Endodermal cell (in vitro differentiated cells): ENCODE data around the gene PGGT1B. TPM values are rescaled to one million over a fixed set of nuclear protein-coding genes. Genes with fewer than 3 reads are reported as not detected.

Source experiments
- DNase-seq: peaks from one replicate; pipeline ENCODE4 v3.0.0-alpha.2; 2017
- H3K27ac ChIP-seq: 2 replicates; pipeline ENCODE4 v1.5.1; 2013; ENCODE audit warnings: mild to moderate bottlenecking, low read depth, low read length, moderate library complexity
- H3K27me3 ChIP-seq: 2 replicates; pipeline ENCODE4 v1.6.1; 2013; ENCODE audit warnings: mild to moderate bottlenecking, low read length, moderate library complexity; ENCODE audit not compliant: insufficient read depth, control insufficient read depth, poor library complexity, severe bottlenecking
- H3K36me3 ChIP-seq: 2 replicates; pipeline ENCODE4 v1.7.0; 2013; ENCODE audit warnings: mild to moderate bottlenecking, low read length, moderate library complexity; ENCODE audit not compliant: control insufficient read depth, insufficient read depth
- H3K4me1 ChIP-seq: one replicate; pipeline ENCODE4 v1.7.0; 2013; ENCODE audit warnings: low read length; ENCODE audit not compliant: control insufficient read depth, insufficient read depth
- H3K4me3 ChIP-seq: 2 replicates; pipeline ENCODE4 v1.5.1; 2013; ENCODE audit warnings: mild to moderate bottlenecking, low read length, moderate library complexity
- H3K9ac ChIP-seq: 2 replicates; pipeline ENCODE4 v1.6.1; 2013; ENCODE audit warnings: mild to moderate bottlenecking, low read length, moderate library complexity; ENCODE audit not compliant: poor library complexity, severe bottlenecking; ENCODE audit errors: extremely low read depth
- H3K9me3 ChIP-seq: 2 replicates; pipeline ENCODE4 v1.6.1; 2013; ENCODE audit warnings: mild to moderate bottlenecking, low read length, moderate library complexity; ENCODE audit not compliant: control insufficient read depth
- H3K27ac Mint-ChIP-seq: 2 replicates; pipeline ENCODE4 v1.8.0; 2020; ENCODE audit warnings: mixed read lengths
- H3K27me3 Mint-ChIP-seq: 2 replicates; pipeline ENCODE4 v1.8.0; 2021; ENCODE audit warnings: mild to moderate bottlenecking, mixed read lengths; ENCODE audit not compliant: insufficient read depth
- H3K36me3 Mint-ChIP-seq: 2 replicates; pipeline ENCODE4 v1.8.0; 2020; ENCODE audit warnings: low read depth, mixed read lengths
- H3K4me1 Mint-ChIP-seq: 2 replicates; pipeline ENCODE4 v1.8.0; 2020; ENCODE audit warnings: mixed read lengths
- H3K4me3 Mint-ChIP-seq: 2 replicates; pipeline ENCODE4 v1.8.0; 2020; ENCODE audit warnings: mild to moderate bottlenecking, moderate library complexity, mixed read lengths
- H3K9me3 Mint-ChIP-seq: 2 replicates; pipeline ENCODE4 v1.8.0; 2020; ENCODE audit warnings: mild to moderate bottlenecking, mixed read lengths
- CTCF ChIP-seq: fragments of 200-600 bp; sonication (generic); conservative IDR thresholded peaks from 2 replicates; pipeline ENCODE4 v1.5.0; 2021; ENCODE audit warnings: antibody characterized with exemption, mild to moderate bottlenecking
- WGBS, 2 experiments: methylation state at CpG; one replicate each; pipeline versions ENCODE4 v1.1.5 to v1.1.7; 2013; ENCODE audit warnings: missing lambda C conversion rate in 2 of 2, mixed read lengths in 1 of 2; ENCODE audit not compliant: insufficient coverage in 1 of 2, insufficient read length in 1 of 2; 5-methylcytosine and 5-hydroxymethylcytosine counted together
- total RNA-seq, 2 donors: library from RNA; stranded (reverse); fragmentation: NEBNext Ultra II Directional in 1 of 2; extraction: Animal tissue kit (Norgen Biotek cat#: 25700) in 1 of 2; gene quantifications; 2 replicates in 1 of 2; 3 replicates in 1 of 2; pipeline ENCODE4 v1.2.1, GENCODE V29; 2021

The PGGT1B gene
- total RNA-seq, 2 donors from 2014 or later, result 43.7 to 44.9 TPM

GRCh38 chr5:115271295-115272050 lies 8.8 kb upstream of the PGGT1B start:
- Mint-ChIP-seq H3K4me1 (no peaks in the 10 kb centered on the region), H3K4me3 (no peak overlapping the region), H3K27me3 (no peaks in the 10 kb centered on the region), H3K27ac (no peak overlapping the region), H3K9me3 (no peaks in the 10 kb centered on the region), H3K36me3 (peaks cover 5% of the 10 kb centered on the region)
- DNase-seq, result no peak
- no peaks in the 10 kb centered on the region for H3K27me3 ChIP-seq
- H3K9ac ChIP-seq, result no peak overlapping the region
- TF ChIP-seq CTCF, result no peak
- no peak overlapping the region for H3K27ac ChIP-seq
- H3K4me3 ChIP-seq, result no peak overlapping the region
- 90 to 100% methylated on average over 2 to 6 of the region's 6 CpGs for WGBS, 2 experiments
- no peaks in the 10 kb centered on the region for H3K4me1 ChIP-seq
- peaks cover 7% of the 10 kb centered on the region for H3K36me3 ChIP-seq
- H3K9me3 ChIP-seq, result no peaks in the 10 kb centered on the region

GRCh38 chr5:115267617-115268016 lies 4.9 kb upstream of the PGGT1B start:
- Mint-ChIP-seq H3K4me3 (no peak overlapping the region), H3K36me3 (peaks cover 10% of the 10 kb centered on the region), H3K27me3 (no peaks in the 10 kb centered on the region), H3K9me3 (no peaks in the 10 kb centered on the region), H3K4me1 (peaks cover 4% of the 10 kb centered on the region), H3K27ac (no peak overlapping the region)
- no peaks in the 10 kb centered on the region for H3K36me3 ChIP-seq
- TF ChIP-seq CTCF, result no peak
- no peak overlapping the region for H3K9ac ChIP-seq
- H3K27me3 ChIP-seq, result no peaks in the 10 kb centered on the region
- H3K4me3 ChIP-seq, result no peak overlapping the region
- H3K4me1 ChIP-seq, result no peaks in the 10 kb centered on the region
- H3K27ac ChIP-seq, result no peak overlapping the region
- no peaks in the 10 kb centered on the region for H3K9me3 ChIP-seq
- no peak for DNase-seq

DNA sequence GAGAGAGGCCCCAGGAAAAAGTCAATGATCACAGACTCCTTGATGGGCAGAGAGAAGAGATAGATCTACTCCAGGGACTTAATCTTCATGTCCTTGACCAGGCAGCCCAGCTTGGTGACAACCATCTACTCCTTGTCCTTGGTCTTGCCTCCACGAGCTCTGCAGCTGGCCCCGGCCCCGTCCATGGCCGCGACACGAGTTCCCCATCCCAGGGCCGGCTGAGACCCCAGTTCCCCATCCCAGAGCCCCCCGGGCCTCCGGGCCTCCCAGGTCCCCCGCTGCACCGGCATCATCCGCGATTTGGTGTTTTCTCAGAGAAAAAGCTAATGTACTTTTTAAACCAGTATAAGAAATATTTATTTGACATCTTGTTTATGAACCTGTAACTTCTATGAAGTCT lies 2.5 kb upstream of the PGGT1B start:
- H3K9me3 Mint-ChIP-seq, result no peaks in the 10 kb centered on the region
- no peaks in the 10 kb centered on the region for H3K4me1 ChIP-seq
- no peaks in the 10 kb centered on the region for H3K27me3 ChIP-seq
- no peaks in the 10 kb centered on the region for H3K36me3 ChIP-seq
- WGBS, 2 experiments, result 92% methylated on average over 13 of the region's 13 CpGs; no CpG with 5 or more reads in 1 of the 2 experiments
- TF ChIP-seq CTCF, result no peak
- no peak for DNase-seq
- H3K27ac Mint-ChIP-seq, result no peak overlapping the region
- H3K4me3 ChIP-seq, result no peak overlapping the region
- H3K4me3 Mint-ChIP-seq, result no peak overlapping the region
- peaks cover 10% of the 10 kb centered on the region for H3K36me3 Mint-ChIP-seq
- no peaks in the 10 kb centered on the region for H3K27me3 Mint-ChIP-seq
- no peak overlapping the region for H3K9ac ChIP-seq
- no peak overlapping the region for H3K27ac ChIP-seq
- peaks cover 12% of the 10 kb centered on the region for H3K4me1 Mint-ChIP-seq
- H3K9me3 ChIP-seq, result no peaks in the 10 kb centered on the region
